Umbilical cord (tissue), 2 donors: Measurements from ENCODE around the gene CNPY1. TPM values are rescaled to one million over a fixed set of nuclear protein-coding genes. Genes with fewer than 3 reads are reported as not detected.
A peak's percentile ranks its signal among the peaks of the same experiment; 100 is the strongest.
"Not testable (repeated sequence)": the region's sequence is repeated elsewhere in the genome, so short reads cannot be mapped to it uniquely, and the experiment has no call there.

ENCODE experiments used
- DNase-seq: peaks from one replicate; pipeline ENCODE4 v3.0.0-alpha.2; 2015; ENCODE audit warnings: low spot score
- total RNA-seq: library from RNA; depleted of rRNA; stranded (reverse); fragments of >200 nt; gene quantifications from one replicate; pipeline ENCODE4 v1.2.3, GENCODE V29; 2014; ENCODE audit warnings: low replicate concordance; ENCODE audit not compliant: insufficient read depth

The CNPY1 gene
- total RNA-seq, 1 donor from 2014 or later: 0.96 TPM

- DNase-seq: no peak
These were observed 31.7 kb upstream of the CNPY1 start for GRCh38 chr7:155578016-155578415.

GRCh38 chr7:155577509-155577905 lies 31.1 kb upstream of the CNPY1 start:
- no peak for DNase-seq

GRCh38 chr7:155576900-155577508 lies 30.6 kb upstream of the CNPY1 start:
- no peak for DNase-seq

GRCh38 chr7:155576416-155576815 lies 30.1 kb upstream of the CNPY1 start:
- no peak for DNase-seq

GRCh38 chr7:155574556-155575290 lies 28.4 kb upstream of the CNPY1 start:
- peak; percentile 13 for DNase-seq

- DNase-seq: no peak
These were observed 25.4 kb upstream of the CNPY1 start for GRCh38 chr7:155571581-155572345.

GRCh38 chr7:155570991-155571390 lies 24.6 kb upstream of the CNPY1 start:
- DNase-seq: no peak

GRCh38 chr7:155570171-155570958 lies 24.0 kb upstream of the CNPY1 start:
- DNase-seq: no peak

- no peak for DNase-seq
These were observed 23.3 kb upstream of the CNPY1 start for GRCh38 chr7:155569681-155570080.

GRCh38 chr7:155568842-155569494 lies 22.6 kb upstream of the CNPY1 start:
- no peak for DNase-seq

GRCh38 chr7:155568333-155568660 lies 21.9 kb upstream of the CNPY1 start:
- DNase-seq: no peak

- no peak for DNase-seq
These were observed 21.4 kb upstream of the CNPY1 start for GRCh38 chr7:155567646-155568332.

- DNase-seq: no peak
These were observed 19.9 kb upstream of the CNPY1 start for GRCh38 chr7:155566011-155566836.

GRCh38 chr7:155565596-155565995 lies 19.2 kb upstream of the CNPY1 start:
- no peak for DNase-seq

GRCh38 chr7:155562976-155563375 lies 16.6 kb upstream of the CNPY1 start:
- not testable (repeated sequence) for DNase-seq

GRCh38 chr7:155562106-155562505 lies 15.7 kb upstream of the CNPY1 start:
- DNase-seq: no peak

GRCh38 chr7:155560982-155561686 lies 14.8 kb upstream of the CNPY1 start:
- no peak for DNase-seq

- DNase-seq: no peak
These were observed 14.0 kb upstream of the CNPY1 start for GRCh38 chr7:155560196-155560885.
